ENCODE data around the gene HM13. TPM values are rescaled to one million over a fixed set of nuclear protein-coding genes. Genes with fewer than 3 reads are reported as not detected.
A peak's percentile ranks its signal among the peaks of the same experiment; 100 is the strongest.

HM13 gene
- total and polyA plus RNA-seq, 9 of the 15 experiments (the other 6 are each of a cell fraction or from before 2014, with no cell fraction given), result 7.7 to 136 (median 74.5) TPM

DNA sequence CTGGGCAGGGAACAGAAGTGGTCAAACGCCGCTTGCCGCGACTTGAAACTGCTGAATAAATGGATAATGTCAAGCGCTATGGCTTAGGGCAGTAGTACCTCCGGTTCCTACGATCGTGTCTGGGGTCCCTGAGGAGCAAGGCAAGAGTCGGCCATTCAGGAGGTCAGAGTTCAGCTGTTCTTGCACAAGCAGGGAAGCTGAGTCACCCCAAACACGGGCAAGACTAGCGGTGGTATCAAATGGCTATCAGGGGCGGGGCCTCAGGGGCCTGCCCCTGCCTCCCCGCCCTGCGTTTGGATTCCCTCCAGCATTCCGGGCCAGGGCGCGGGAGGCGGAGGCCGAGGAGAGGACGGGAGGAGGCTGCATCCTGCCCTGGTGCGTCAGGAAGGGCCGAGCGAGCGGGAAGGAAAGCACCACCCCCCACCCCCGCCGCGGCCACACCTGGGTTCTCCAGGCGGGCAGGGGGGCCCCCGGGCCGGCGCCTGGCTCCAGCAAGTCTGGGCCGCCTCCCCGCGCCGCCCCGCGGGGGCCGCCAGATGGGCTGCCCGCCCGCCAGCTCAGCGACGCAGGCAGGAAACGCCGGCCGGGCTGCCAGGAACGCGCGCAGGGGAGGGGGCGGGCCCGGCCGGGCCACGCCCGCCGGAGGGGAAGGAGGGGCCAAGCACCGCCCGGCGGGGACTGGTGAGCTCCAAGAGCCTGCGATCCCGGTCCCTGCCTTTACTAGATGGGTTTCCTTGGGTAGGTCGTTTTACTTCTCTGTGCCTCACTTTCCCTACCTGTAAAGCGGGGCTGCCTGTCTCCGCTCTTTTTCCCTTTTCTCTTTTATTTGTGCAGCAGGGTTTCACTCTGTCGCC is 58.7 kb downstream of the HM13 start (continued):
- no peak for TF ChIP-seq CHD7 (IDR thresholded peaks at IDR 0.05; ENCODE audit: low read depth, low read length)
- TF ChIP-seq TAF15 (IDR thresholded peaks at IDR 0.05; ENCODE audit: low read depth, low read length), result no peak
- no peak for TF ChIP-seq ZC3H11A (IDR thresholded peaks at IDR 0.05; ENCODE audit: low read depth, low read length)
- no peak for TF ChIP-seq SREBF1 (IDR thresholded peaks at IDR 0.05; ENCODE audit: borderline replicate concordance, low read depth, low read length)
- peak in 1 of 2 experiments; percentile 59; a peak in 1 of 4 replicates for TF ChIP-seq SIN3A (IDR thresholded peaks at IDR 0.05; ENCODE audit: borderline replicate concordance in 2 of 2, control insufficient read depth in 1 of 2, low read depth in 2 of 2, low read length in 2 of 2)
- no peak; the same call in none of the 2 replicates for TF ChIP-seq TRIM28 (IDR thresholded peaks at IDR 0.05)
- TF ChIP-seq NCOA6 (IDR thresholded peaks at IDR 0.05), result no peak
